ENCODE data around the gene HSF4.

The HSF4 gene

DNA sequence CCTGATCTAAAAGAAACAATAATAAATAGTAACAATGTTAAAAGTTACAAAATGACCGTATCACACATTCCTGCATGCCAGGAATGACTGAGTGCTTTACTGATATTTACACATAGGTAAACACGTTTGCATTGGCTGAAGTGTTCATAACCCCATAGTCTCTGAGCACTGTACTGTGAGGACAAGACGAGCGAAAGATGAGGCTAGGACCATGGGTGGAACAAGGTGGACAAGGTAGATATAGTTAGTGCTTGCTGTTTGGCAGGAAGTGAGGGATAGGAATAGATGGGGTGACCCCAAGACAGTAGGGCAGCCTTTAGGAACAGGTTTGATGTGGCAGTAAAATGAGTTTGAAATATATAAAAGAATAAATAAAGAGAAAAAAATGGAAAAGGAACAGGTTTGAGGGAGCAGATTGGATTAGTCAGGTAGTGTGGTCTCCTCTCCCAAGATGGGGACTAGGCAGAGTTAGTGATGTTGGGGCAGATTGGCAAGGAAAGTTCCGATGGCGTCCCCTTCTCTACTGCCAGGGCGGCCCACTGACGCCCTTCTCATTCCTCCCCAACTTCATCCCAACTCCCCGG is 27.0 kb downstream of the HSF4 start:
- no peak overlapping the region for H2BK120ac ChIP-seq (ENCODE audit: low read depth, low read length)
- H2BK15ac ChIP-seq (replicated peaks; ENCODE audit: low read depth), result no peak overlapping the region
- peak overlapping the region; percentile 73 for H3K56ac ChIP-seq (ENCODE audit: low read length)

DNA sequence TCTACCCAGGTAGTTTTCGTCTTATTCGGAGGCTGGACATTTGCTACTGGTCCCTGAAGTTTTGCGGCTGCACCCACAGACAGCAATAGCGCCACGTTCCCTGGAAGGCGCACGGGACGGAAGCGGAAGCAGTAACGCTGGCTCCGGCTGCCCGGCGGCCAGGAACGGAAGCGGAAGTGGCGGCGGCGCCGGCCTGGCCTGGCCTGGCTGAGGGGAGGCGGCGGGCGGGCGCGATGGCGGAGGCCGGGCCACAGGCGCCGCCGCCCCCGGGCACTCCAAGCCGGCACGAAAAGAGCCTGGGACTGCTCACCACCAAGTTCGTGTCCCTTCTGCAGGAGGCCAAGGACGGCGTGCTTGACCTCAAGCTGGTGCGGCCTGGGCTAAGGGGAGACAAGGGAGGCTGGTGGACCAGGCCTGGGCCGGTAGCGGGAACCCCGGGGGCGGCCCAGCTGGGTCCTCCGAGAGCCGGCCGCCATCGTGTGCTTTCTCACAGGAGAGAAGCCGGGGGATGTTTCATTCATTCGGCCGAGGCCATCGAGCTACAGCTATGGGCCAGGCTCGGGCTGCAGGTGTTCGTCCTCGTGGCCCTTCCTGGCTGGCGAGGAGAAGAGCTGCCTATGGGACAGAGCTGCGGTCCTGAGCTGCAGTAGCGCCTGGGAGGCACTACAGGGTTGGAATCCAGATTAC is 27.6 kb downstream of the HSF4 start, which contains the start of gene E2F4:
Gene E2F4, plus strand, starts transcription at position 161 of the 687 bp plus-strand sequence. Its CDS starts 73 bp downstream, at position 234.
- Histone ChIP-seq H2BK15ac (replicated peaks; ENCODE audit: low read depth) (no peak within 1 kb of the TSS), H3K9ac (ENCODE audit: low read length) (peak within 1 kb of the TSS; percentile 91), H2BK120ac (ENCODE audit: low read depth, low read length) (no peak within 1 kb of the TSS), H3K23ac (ENCODE audit: low read length) (peak within 1 kb of the TSS; percentile 30), H3K27me3 (ENCODE audit: insufficient read depth, low read length, poor library complexity) (no peaks in the 10 kb centered on the region), H3K4me2 (ENCODE audit: low read length) (peak within 1 kb of the TSS; percentile 92), H3K4me3 (ENCODE audit: low read length) (peak within 1 kb of the TSS; percentile 92), H3K27ac (ENCODE audit: low read depth, low read length) (no peak within 1 kb of the TSS), H4K8ac (ENCODE audit: low read depth, low read length) (peak within 1 kb of the TSS; percentile 28), H3K79me2 (ENCODE audit: control insufficient read depth, insufficient read depth, low read length) (peaks cover 24% of the 10 kb centered on the region), H3K4me1 (ENCODE audit: control insufficient read depth, low read depth, low read length) (peaks cover 3% of the 10 kb centered on the region), H3K4ac (ENCODE audit: low read depth, low read length) (peak within 1 kb of the TSS; percentile 56), H3K36me3 (ENCODE audit: control insufficient read depth, insufficient read depth, low read length) (peaks cover 22% of the 10 kb centered on the region), H3K79me1 (ENCODE audit: low read length) (peaks cover 16% of the 10 kb centered on the region), H3K56ac (ENCODE audit: low read length) (peak within 1 kb of the TSS; percentile 94), H2BK5ac (ENCODE audit: low read length) (no peak within 1 kb of the TSS), H4K5ac (ENCODE audit: low read length) (peak within 1 kb of the TSS; percentile 21), H3K18ac (ENCODE audit: low read length) (no peak within 1 kb of the TSS), H2AK5ac (ENCODE audit: low read length) (peak within 1 kb of the TSS; percentile 27)
- DNase-seq, result peak; percentile 94
- no CpG with 5 or more reads among the region's 54 CpGs for WGBS (ENCODE audit: extremely low coverage, insufficient coverage, low lambda C conversion rate)

More for the DNA sequence above, 27.0 kb downstream of the HSF4 start:
- Histone ChIP-seq H3K23ac (ENCODE audit: low read length) (no peak overlapping the region), H2AK5ac (ENCODE audit: low read length) (peak overlapping the region; percentile 11), H3K79me2 (ENCODE audit: control insufficient read depth, insufficient read depth, low read length) (peaks cover 24% of the 10 kb centered on the region), H3K9ac (ENCODE audit: low read length) (peak overlapping the region; percentile 28), H3K4me1 (ENCODE audit: control insufficient read depth, low read depth, low read length) (peaks cover 3% of the 10 kb centered on the region), H4K5ac (ENCODE audit: low read length) (peak overlapping the region; percentile 21), H3K4ac (ENCODE audit: low read depth, low read length) (no peak overlapping the region), H2BK5ac (ENCODE audit: low read length) (no peak overlapping the region), H3K18ac (ENCODE audit: low read length) (no peak overlapping the region), H3K4me2 (ENCODE audit: low read length) (peak overlapping the region; percentile 21), H3K27me3 (ENCODE audit: insufficient read depth, low read length, poor library complexity) (no peaks in the 10 kb centered on the region), H4K8ac (ENCODE audit: low read depth, low read length) (no peak overlapping the region), H3K36me3 (ENCODE audit: control insufficient read depth, insufficient read depth, low read length) (peaks cover 17% of the 10 kb centered on the region), H3K27ac (ENCODE audit: low read depth, low read length) (no peak overlapping the region), H3K79me1 (ENCODE audit: low read length) (peaks cover 16% of the 10 kb centered on the region), H3K4me3 (ENCODE audit: low read length) (no peak overlapping the region)
- DNase-seq, result no peak
- WGBS (ENCODE audit: extremely low coverage, insufficient coverage, low lambda C conversion rate), result no CpG with 5 or more reads among the region's 9 CpGs

DNA sequence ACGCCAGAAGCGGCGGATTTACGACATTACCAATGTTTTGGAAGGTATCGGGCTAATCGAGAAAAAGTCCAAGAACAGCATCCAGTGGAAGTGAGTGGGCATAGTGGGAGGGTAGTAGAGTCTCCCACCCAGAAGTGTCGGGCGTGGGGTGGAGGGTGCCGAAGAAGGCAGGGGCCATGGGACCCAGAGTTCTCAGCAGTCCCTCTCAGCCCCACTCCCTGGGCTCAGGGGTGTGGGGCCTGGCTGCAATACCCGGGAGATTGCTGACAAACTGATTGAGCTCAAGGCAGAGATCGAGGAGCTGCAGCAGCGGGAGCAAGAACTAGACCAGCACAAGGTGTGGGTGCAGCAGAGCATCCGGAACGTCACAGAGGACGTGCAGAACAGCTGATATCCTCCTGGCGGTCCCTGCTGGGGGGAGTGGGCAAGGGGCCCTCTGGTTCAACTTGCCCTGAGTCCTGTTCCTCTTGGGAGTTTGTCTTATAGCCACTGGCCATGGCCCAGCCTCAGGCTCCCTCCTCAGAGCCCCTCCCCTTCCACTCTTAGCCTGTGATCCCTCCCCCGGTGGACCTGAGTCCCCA is 28.3 kb downstream of the HSF4 start:
- H3K23ac ChIP-seq (ENCODE audit: low read length), result peak overlapping the region; percentile 30
- peaks cover 3% of the 10 kb centered on the region for H3K4me1 ChIP-seq (ENCODE audit: control insufficient read depth, low read depth, low read length)
- H3K56ac ChIP-seq (ENCODE audit: low read length), result peak overlapping the region; percentile 94
- H2BK120ac ChIP-seq (ENCODE audit: low read depth, low read length), result no peak overlapping the region
- peaks cover 25% of the 10 kb centered on the region for H3K36me3 ChIP-seq (ENCODE audit: control insufficient read depth, insufficient read depth, low read length)
- H2AK5ac ChIP-seq (ENCODE audit: low read length), result peak overlapping the region; percentile 27
- peaks cover 24% of the 10 kb centered on the region for H3K79me2 ChIP-seq (ENCODE audit: control insufficient read depth, insufficient read depth, low read length)
- no CpG with 5 or more reads among the region's 17 CpGs for WGBS (ENCODE audit: extremely low coverage, insufficient coverage, low lambda C conversion rate)
- peak overlapping the region; percentile 56 for H3K4ac ChIP-seq (ENCODE audit: low read depth, low read length)
- H3K18ac ChIP-seq (ENCODE audit: low read length), result no peak overlapping the region
- DNase-seq, result no peak
- peak overlapping the region; percentile 92 for H3K4me2 ChIP-seq (ENCODE audit: low read length)
- peak overlapping the region; percentile 91 for H3K9ac ChIP-seq (ENCODE audit: low read length)
- H4K5ac ChIP-seq (ENCODE audit: low read length), result no peak overlapping the region
- H4K8ac ChIP-seq (ENCODE audit: low read depth, low read length), result no peak overlapping the region
- H3K4me3 ChIP-seq (ENCODE audit: low read length), result peak overlapping the region; percentile 92
- peaks cover 16% of the 10 kb centered on the region for H3K79me1 ChIP-seq (ENCODE audit: low read length)
- H2BK5ac ChIP-seq (ENCODE audit: low read length), result no peak overlapping the region
- H3K27ac ChIP-seq (ENCODE audit: low read depth, low read length), result no peak overlapping the region
- H2BK15ac ChIP-seq (replicated peaks; ENCODE audit: low read depth), result no peak overlapping the region
- H3K27me3 ChIP-seq (ENCODE audit: insufficient read depth, low read length, poor library complexity), result no peaks in the 10 kb centered on the region

DNA sequence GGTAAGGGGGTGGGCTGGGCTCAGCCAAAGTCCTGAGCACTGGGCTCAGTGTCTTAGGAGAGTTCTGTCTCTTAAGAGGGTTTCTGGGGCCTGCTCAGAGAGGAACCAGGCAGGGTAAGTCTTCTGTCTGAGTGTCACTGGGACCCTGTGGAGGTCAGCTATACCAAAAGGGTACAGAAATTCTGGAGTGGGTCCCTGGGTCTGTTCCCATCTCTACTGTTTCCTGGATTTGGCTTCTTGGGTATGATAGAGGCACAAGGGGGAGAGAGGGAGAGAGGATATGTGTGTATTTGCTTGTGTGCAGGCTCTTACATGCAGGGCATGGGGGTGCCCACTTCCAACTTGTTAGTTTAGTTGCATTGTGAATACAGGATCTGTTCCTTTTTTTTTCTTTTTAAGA is 29.0 kb downstream of the HSF4 start:
- peaks cover 24% of the 10 kb centered on the region for H3K79me2 ChIP-seq (ENCODE audit: control insufficient read depth, insufficient read depth, low read length)
- H3K18ac ChIP-seq (ENCODE audit: low read length), result no peak overlapping the region
- no peak overlapping the region for H3K27ac ChIP-seq (ENCODE audit: low read depth, low read length)
- H3K56ac ChIP-seq (ENCODE audit: low read length), result no peak overlapping the region
- H3K4me2 ChIP-seq (ENCODE audit: low read length), result no peak overlapping the region
- H2BK15ac ChIP-seq (replicated peaks; ENCODE audit: low read depth), result no peak overlapping the region
- no peak overlapping the region for H4K8ac ChIP-seq (ENCODE audit: low read depth, low read length)
- peaks cover 16% of the 10 kb centered on the region for H3K79me1 ChIP-seq (ENCODE audit: low read length)
- no peak overlapping the region for H3K4me3 ChIP-seq (ENCODE audit: low read length)
- H3K4ac ChIP-seq (ENCODE audit: low read depth, low read length), result no peak overlapping the region
- peak overlapping the region; percentile 91 for H3K9ac ChIP-seq (ENCODE audit: low read length)
- no peak overlapping the region for H2BK120ac ChIP-seq (ENCODE audit: low read depth, low read length)
- H4K5ac ChIP-seq (ENCODE audit: low read length), result no peak overlapping the region
- DNase-seq, result no peak
- H3K27me3 ChIP-seq (ENCODE audit: insufficient read depth, low read length, poor library complexity), result no peaks in the 10 kb centered on the region
- peaks cover 3% of the 10 kb centered on the region for H3K4me1 ChIP-seq (ENCODE audit: control insufficient read depth, low read depth, low read length)
- H2AK5ac ChIP-seq (ENCODE audit: low read length), result no peak overlapping the region
- no peak overlapping the region for H3K23ac ChIP-seq (ENCODE audit: low read length)
- H3K36me3 ChIP-seq (ENCODE audit: control insufficient read depth, insufficient read depth, low read length), result peaks cover 27% of the 10 kb centered on the region
- H2BK5ac ChIP-seq (ENCODE audit: low read length), result no peak overlapping the region

- no peak overlapping the region for H2BK15ac ChIP-seq (replicated peaks; ENCODE audit: low read depth)
- peaks cover 27% of the 10 kb centered on the region for H3K36me3 ChIP-seq (ENCODE audit: control insufficient read depth, insufficient read depth, low read length)
- H2BK120ac ChIP-seq (ENCODE audit: low read depth, low read length), result no peak overlapping the region
- H3K56ac ChIP-seq (ENCODE audit: low read length), result no peak overlapping the region
- H3K9ac ChIP-seq (ENCODE audit: low read length), result no peak overlapping the region
- no peaks in the 10 kb centered on the region for H3K27me3 ChIP-seq (ENCODE audit: insufficient read depth, low read length, poor library complexity)
- no peak overlapping the region for H2BK5ac ChIP-seq (ENCODE audit: low read length)
- peaks cover 16% of the 10 kb centered on the region for H3K79me1 ChIP-seq (ENCODE audit: low read length)
- H3K4ac ChIP-seq (ENCODE audit: low read depth, low read length), result no peak overlapping the region
- no peak overlapping the region for H3K4me2 ChIP-seq (ENCODE audit: low read length)
- no peak overlapping the region for H2AK5ac ChIP-seq (ENCODE audit: low read length)
- H3K4me1 ChIP-seq (ENCODE audit: control insufficient read depth, low read depth, low read length), result peaks cover 3% of the 10 kb centered on the region
- H3K27ac ChIP-seq (ENCODE audit: low read depth, low read length), result no peak overlapping the region
- no peak overlapping the region for H4K8ac ChIP-seq (ENCODE audit: low read depth, low read length)
- H3K23ac ChIP-seq (ENCODE audit: low read length), result no peak overlapping the region
- DNase-seq, result no peak
- H4K5ac ChIP-seq (ENCODE audit: low read length), result no peak overlapping the region
- H3K79me2 ChIP-seq (ENCODE audit: control insufficient read depth, insufficient read depth, low read length), result peaks cover 24% of the 10 kb centered on the region
- H3K18ac ChIP-seq (ENCODE audit: low read length), result no peak overlapping the region
- no CpG with 5 or more reads among the region's 6 CpGs for WGBS (ENCODE audit: extremely low coverage, insufficient coverage, low lambda C conversion rate)
- no peak overlapping the region for H3K4me3 ChIP-seq (ENCODE audit: low read length)
Observed at GRCh38 chr16:67194260-67194659, 29.7 kb downstream of the HSF4 start.

Data from mesendoderm (in vitro differentiated cells).